HG03066 (cell line): ENCODE data around the gene GLB1L3.
A peak's percentile ranks its signal among the peaks of the same experiment; 100 is the strongest.
"Not testable (repeated sequence)": the region's sequence is repeated elsewhere in the genome, so short reads cannot be mapped to it uniquely, and the experiment has no call there.

Experiments
- ATAC-seq: cut with Tn5 transposase; IDR thresholded peaks from one replicate; pipeline ENCODE4 v1.9.1; 2021; ENCODE audit warnings: low read depth; ENCODE audit not compliant: unreplicated experiment

GLB1L3 gene

GRCh38 chr11:134250675-134251074 lies 25.5 kb upstream of the GLB1L3 start:
- no peak for ATAC-seq

- ATAC-seq, result peak; percentile 29
Observed at GRCh38 chr11:134252346-134253187, 23.6 kb upstream of the GLB1L3 start.

- ATAC-seq, result peak; percentile 98
Observed at GRCh38 chr11:134253188-134253993, 22.8 kb upstream of the GLB1L3 start, which contains the start of the genes ACAD8 and THYN1. Gene ACAD8, plus strand, starts transcription at chr11:134253568. Its CDS starts 33 bp downstream, at chr11:134253601. Gene THYN1, minus strand, starts transcription at chr11:134253352. Its CDS starts 470 bp downstream, at chr11:134252882.

- no peak for ATAC-seq
Observed at GRCh38 chr11:134254433-134255183, 21.6 kb upstream of the GLB1L3 start.

- not testable (repeated sequence) for ATAC-seq
Observed at GRCh38 chr11:134255184-134255561, 21.0 kb upstream of the GLB1L3 start.

GRCh38 chr11:134257101-134257500 lies 19.1 kb upstream of the GLB1L3 start:
- ATAC-seq, result no peak

- ATAC-seq, result no peak
Observed at GRCh38 chr11:134258577-134258976, 17.6 kb upstream of the GLB1L3 start.

- ATAC-seq, result no peak
Observed at GRCh38 chr11:134260503-134260902, 15.7 kb upstream of the GLB1L3 start.

- ATAC-seq, result no peak
Observed at GRCh38 chr11:134260983-134261382, 15.2 kb upstream of the GLB1L3 start.

GRCh38 chr11:134261626-134262488 lies 14.3 kb upstream of the GLB1L3 start:
- no peak for ATAC-seq

- ATAC-seq, result no peak
Observed at GRCh38 chr11:134264966-134265764, 11.0 kb upstream of the GLB1L3 start.

- no peak for ATAC-seq
Observed at GRCh38 chr11:134266440-134266839, 9.7 kb upstream of the GLB1L3 start.

- ATAC-seq, result no peak
Observed at GRCh38 chr11:134266841-134267251, 9.3 kb upstream of the GLB1L3 start.

GRCh38 chr11:134267461-134267860 lies 8.7 kb upstream of the GLB1L3 start:
- no peak for ATAC-seq

GRCh38 chr11:134267966-134268365 lies 8.2 kb upstream of the GLB1L3 start:
- ATAC-seq, result no peak

- no peak for ATAC-seq
Observed at GRCh38 chr11:134270250-134270714, 5.9 kb upstream of the GLB1L3 start.

- ATAC-seq, result no peak
Observed at GRCh38 chr11:134271978-134272377, 4.2 kb upstream of the GLB1L3 start.

GRCh38 chr11:134272381-134273316 lies 3.5 kb upstream of the GLB1L3 start:
- ATAC-seq, result no peak
